ENCODE measurements around the gene C18orf63. TPM values are rescaled to one million over a fixed set of nuclear protein-coding genes. Genes with fewer than 3 reads are reported as not detected.

Gene C18orf63
- total and polyA plus RNA-seq, 12 donors = not detected

GRCh38 chr18:74281011-74281979 lies 34.3 kb upstream of the C18orf63 start:
- Histone ChIP-seq H3K9me3 (no peaks in the 10 kb centered on the region), H3K27me3 (no peaks in the 10 kb centered on the region), H3K4me1 (peaks cover 26 to 86% (median 74%) of the 10 kb centered on the region in 9 donors), H3K36me3 (peaks cover 0 to 3% (median 0%) of the 10 kb centered on the region in 9 donors), H3K4me3 (no peak overlapping the region), H3K27ac (peak overlapping the region in 5 of 10 donors; percentile 3 to 27 (median 13))
- 51% methylated on average over 4 of the region's 4 CpGs for WGBS, 2 donors
- DNase-seq (no peak), ATAC-seq (peak in 3 of 8 donors; percentile 5 to 19 (median 8))
- intact Hi-C loops (cut with DNase I) = no loop called here
- TF ChIP-seq CTCF (IDR thresholded peaks at IDR 0.05) = no peak

GRCh38 chr18:74281980-74282754 lies 33.5 kb upstream of the C18orf63 start:
- Histone ChIP-seq H3K4me3 (no peak overlapping the region), H3K27me3 (no peaks in the 10 kb centered on the region), H3K4me1 (peaks cover 26 to 83% (median 66%) of the 10 kb centered on the region in 9 donors), H3K9me3 (no peaks in the 10 kb centered on the region), H3K27ac (peak overlapping the region in 8 of 10 donors; percentile 0 to 94 (median 14)), H3K36me3 (peaks cover 0 to 3% (median 0%) of the 10 kb centered on the region in 9 donors)
- DNase-seq = no peak
- TF ChIP-seq CTCF (IDR thresholded peaks at IDR 0.05) = no peak
- peak in 5 of 8 donors; percentile 4 to 81 (median 15) for ATAC-seq
- intact Hi-C loops (cut with DNase I) = no loop called here
- 45 to 52% methylated on average over 12 of the region's 12 CpGs for WGBS, 2 donors

- Histone ChIP-seq H3K27ac (peak overlapping the region in 7 of 10 donors; percentile 0 to 94 (median 82)), H3K27me3 (no peaks in the 10 kb centered on the region), H3K4me3 (no peak overlapping the region), H3K36me3 (peaks cover 0 to 3% (median 0%) of the 10 kb centered on the region in 9 donors), H3K4me1 (peaks cover 26 to 76% (median 65%) of the 10 kb centered on the region in 9 donors), H3K9me3 (no peaks in the 10 kb centered on the region)
- no peak for TF ChIP-seq CTCF (IDR thresholded peaks at IDR 0.05)
- DNase-seq (no peak), ATAC-seq (no peak)
- intact Hi-C loops (cut with DNase I) = no loop called here
- WGBS, 2 donors = 77 to 83% methylated on average over 10 of the region's 10 CpGs
Observed at GRCh38 chr18:74282755-74283554, 32.7 kb upstream of the C18orf63 start.

All from heart right ventricle (tissue), 16 donors.